HCT116 (cell line): ENCODE measurements around the gene TLX3.

Experiments
- EZH2phosphoT487 ChIP-seq: fragments of 200-600 bp; IDR thresholded peaks from 2 replicates; pipeline ENCODE4 v1.6.1; 2018; ENCODE audit warnings: antibody characterized with exemption, borderline replicate concordance
- TF ChIP-seq, protein P1 (sequence below), 3 experiments: fragments of 200-600 bp in 1 of 3; sonication (generic) in 1 of 3; IDR thresholded peaks in 2 of 3; conservative IDR thresholded peaks in 1 of 3; 2 replicates each; pipeline ENCODE4 v1.5.1; 2012 to 2017; ENCODE audit warnings: low read depth in 2 of 3, low read length in 2 of 3, antibody characterized with exemption in 1 of 3, borderline replicate concordance in 1 of 3, control low read depth in 1 of 3, mild to moderate bottlenecking in 1 of 3, mixed read lengths in 1 of 3, mixed run types in 1 of 3, moderate library complexity in 1 of 3; ENCODE audit not compliant: insufficient read depth in 1 of 3
- TF ChIP-seq, protein P2 (sequence below): IDR thresholded peaks from 2 replicates; pipeline ENCODE4 v1.6.1; 2012

DNA sequence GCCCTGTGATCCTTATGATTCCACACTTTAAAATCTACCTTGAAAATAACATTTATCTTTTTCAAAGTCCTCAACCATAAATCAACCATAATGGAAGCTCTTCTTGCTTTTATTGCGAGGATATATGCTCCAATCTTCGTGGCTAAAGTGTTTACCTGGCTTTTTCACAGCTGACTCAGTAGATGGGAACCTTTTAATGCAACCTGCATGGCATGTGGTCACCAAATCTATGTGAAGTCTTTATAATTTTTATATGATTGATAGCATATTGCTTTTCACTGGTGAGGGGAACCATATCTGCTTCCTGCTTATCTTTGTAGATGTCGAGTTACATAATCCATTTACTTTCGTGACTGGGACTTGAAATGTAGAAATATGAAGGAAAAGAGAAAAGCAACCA is 47.1 kb upstream of the TLX3 start:
- TF ChIP-seq, protein P1, sequence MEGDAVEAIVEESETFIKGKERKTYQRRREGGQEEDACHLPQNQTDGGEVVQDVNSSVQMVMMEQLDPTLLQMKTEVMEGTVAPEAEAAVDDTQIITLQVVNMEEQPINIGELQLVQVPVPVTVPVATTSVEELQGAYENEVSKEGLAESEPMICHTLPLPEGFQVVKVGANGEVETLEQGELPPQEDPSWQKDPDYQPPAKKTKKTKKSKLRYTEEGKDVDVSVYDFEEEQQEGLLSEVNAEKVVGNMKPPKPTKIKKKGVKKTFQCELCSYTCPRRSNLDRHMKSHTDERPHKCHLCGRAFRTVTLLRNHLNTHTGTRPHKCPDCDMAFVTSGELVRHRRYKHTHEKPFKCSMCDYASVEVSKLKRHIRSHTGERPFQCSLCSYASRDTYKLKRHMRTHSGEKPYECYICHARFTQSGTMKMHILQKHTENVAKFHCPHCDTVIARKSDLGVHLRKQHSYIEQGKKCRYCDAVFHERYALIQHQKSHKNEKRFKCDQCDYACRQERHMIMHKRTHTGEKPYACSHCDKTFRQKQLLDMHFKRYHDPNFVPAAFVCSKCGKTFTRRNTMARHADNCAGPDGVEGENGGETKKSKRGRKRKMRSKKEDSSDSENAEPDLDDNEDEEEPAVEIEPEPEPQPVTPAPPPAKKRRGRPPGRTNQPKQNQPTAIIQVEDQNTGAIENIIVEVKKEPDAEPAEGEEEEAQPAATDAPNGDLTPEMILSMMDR (IDR thresholded peaks at IDR 0.05 in 2 of 3, conservative IDR thresholded peaks at IDR 0.05 in 1 of 3; ENCODE audit: borderline replicate concordance in 1 of 3, insufficient read depth in 1 of 3, low read depth in 2 of 3, low read length in 2 of 3) = no peak
- TF ChIP-seq, protein P2, sequence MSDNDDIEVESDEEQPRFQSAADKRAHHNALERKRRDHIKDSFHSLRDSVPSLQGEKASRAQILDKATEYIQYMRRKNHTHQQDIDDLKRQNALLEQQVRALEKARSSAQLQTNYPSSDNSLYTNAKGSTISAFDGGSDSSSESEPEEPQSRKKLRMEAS = no peak
- TF ChIP-seq EZH2phosphoT487 = no peak
